GM21515 (cell line): ENCODE data around the gene ZFP42.
"Not testable (repeated sequence)": the region's sequence is repeated elsewhere in the genome, so short reads cannot be mapped to it uniquely, and the experiment has no call there.

Experiments used
- ATAC-seq: cut with Tn5 transposase; IDR thresholded peaks from one replicate; pipeline ENCODE4 v1.9.1; 2021; ENCODE audit not compliant: unreplicated experiment

The ZFP42 gene

GRCh38 chr4:188021548-188022249, 26.1 kb downstream of the ZFP42 start:
- no peak for ATAC-seq

- ATAC-seq = no peak
Observed at GRCh38 chr4:188023682-188024081, 28.1 kb downstream of the ZFP42 start.

GRCh38 chr4:188025476-188025875, 29.9 kb downstream of the ZFP42 start:
- ATAC-seq = no peak

GRCh38 chr4:188029114-188029513, 33.5 kb downstream of the ZFP42 start:
- no peak for ATAC-seq

- no peak for ATAC-seq
Observed at GRCh38 chr4:188030401-188030800, 34.8 kb downstream of the ZFP42 start.

GRCh38 chr4:188031751-188032150, 36.2 kb downstream of the ZFP42 start:
- ATAC-seq = no peak

- no peak for ATAC-seq
Observed at GRCh38 chr4:188032170-188032569, 36.6 kb downstream of the ZFP42 start.

GRCh38 chr4:188032583-188032982, 37.0 kb downstream of the ZFP42 start:
- no peak for ATAC-seq

GRCh38 chr4:188037003-188037713, 41.6 kb downstream of the ZFP42 start:
- ATAC-seq = no peak

- ATAC-seq = no peak
Observed at GRCh38 chr4:188041721-188042120, 46.1 kb downstream of the ZFP42 start.

GRCh38 chr4:188042191-188042590, 46.6 kb downstream of the ZFP42 start:
- no peak for ATAC-seq

- no peak for ATAC-seq
Observed at GRCh38 chr4:188043154-188043553, 47.6 kb downstream of the ZFP42 start.

- not testable (repeated sequence) for ATAC-seq
Observed at GRCh38 chr4:188045461-188045860, 49.9 kb downstream of the ZFP42 start.

GRCh38 chr4:188046657-188047056, 51.1 kb downstream of the ZFP42 start:
- no peak for ATAC-seq

GRCh38 chr4:188053302-188053701, 57.7 kb downstream of the ZFP42 start:
- ATAC-seq = no peak
